HG03097 (cell line): ENCODE data around the gene WDR55.
"Not testable (repeated sequence)": the region's sequence is repeated elsewhere in the genome, so short reads cannot be mapped to it uniquely, and the experiment has no call there.

ENCODE experiments used
- ATAC-seq: cut with Tn5 transposase; IDR thresholded peaks from one replicate; pipeline ENCODE4 v1.9.1; 2021; ENCODE audit not compliant: unreplicated experiment, low FRiP score

The WDR55 gene

GRCh38 chr5:140642718-140643117 lies 22.0 kb upstream of the WDR55 start:
- no peak for ATAC-seq

- peak; percentile 10 for ATAC-seq
Observed at GRCh38 chr5:140647042-140647419, 17.7 kb upstream of the WDR55 start.

DNA sequence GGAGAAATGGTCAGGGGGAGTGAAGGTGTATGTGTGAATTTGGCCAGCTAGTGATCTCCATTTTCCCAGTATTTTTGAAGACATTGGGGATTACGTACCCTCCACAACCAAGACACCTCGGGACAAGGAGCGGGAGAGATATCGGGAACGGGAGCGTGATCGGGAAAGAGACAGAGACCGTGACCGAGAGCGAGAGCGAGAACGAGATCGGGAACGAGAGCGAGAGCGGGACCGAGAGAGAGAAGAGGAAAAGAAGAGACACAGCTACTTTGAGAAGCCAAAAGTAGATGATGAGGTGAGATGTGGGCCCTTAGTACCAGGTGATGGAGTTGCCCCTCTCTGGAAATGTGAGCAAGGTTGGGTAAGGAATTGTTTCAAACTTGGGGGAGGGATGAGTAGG lies 5.8 kb upstream of the WDR55 start:
- no peak for ATAC-seq

GRCh38 chr5:140660371-140660770 lies 4.3 kb upstream of the WDR55 start:
- ATAC-seq, result not testable (repeated sequence)

DNA sequence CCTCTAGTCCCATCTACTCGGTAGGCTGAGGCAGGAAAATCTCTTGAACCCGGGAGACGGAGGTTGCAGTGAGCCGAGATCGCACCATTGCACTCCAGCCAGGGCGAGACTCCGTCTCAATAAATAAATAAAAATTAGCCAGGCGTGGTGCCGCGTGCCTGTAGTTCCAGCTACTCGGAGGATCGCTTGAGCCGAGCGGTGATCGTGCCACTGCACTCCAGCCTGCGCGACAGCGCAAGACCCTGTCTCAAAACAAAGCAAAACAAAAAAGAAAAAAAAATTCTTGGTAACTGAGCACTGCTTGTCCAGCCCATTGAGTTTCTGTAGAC lies 710 bp upstream of the WDR55 start:
- no peak for ATAC-seq

- ATAC-seq, result not testable (repeated sequence)
Observed at GRCh38 chr5:140671035-140671434, 6.3 kb downstream of the WDR55 start.

DNA sequence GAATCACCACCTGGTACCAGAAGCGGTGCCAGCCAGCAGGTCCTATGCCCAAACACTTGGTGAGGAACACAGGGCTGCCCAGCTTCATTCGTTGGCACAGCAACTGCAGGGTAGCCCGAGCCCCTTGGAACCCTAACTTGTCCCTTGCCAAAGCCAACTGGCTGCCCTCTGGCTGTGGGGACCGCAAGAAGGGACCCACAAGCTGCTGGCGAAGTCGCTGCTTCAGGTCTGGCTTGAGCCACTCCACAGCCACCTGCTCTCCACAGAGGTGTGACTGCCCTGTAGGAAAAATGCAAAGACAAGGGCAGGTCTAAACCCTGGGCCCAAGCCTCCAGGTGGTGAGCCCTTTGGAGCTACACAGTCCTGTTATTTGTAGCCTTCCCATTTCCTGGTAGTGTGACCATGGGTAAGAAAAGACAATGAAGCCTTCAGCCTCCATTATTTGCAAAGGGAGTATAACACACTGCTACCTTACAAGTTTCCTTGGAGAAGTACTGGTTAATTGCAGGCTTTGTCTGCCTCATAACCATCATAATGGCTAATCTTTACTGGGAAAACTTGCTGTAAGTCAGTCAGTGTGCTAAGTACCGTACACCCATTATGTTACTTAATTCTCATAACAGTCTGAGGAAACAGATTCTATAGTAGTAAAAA lies 6.9 kb downstream of the WDR55 start:
- no peak for ATAC-seq

DNA sequence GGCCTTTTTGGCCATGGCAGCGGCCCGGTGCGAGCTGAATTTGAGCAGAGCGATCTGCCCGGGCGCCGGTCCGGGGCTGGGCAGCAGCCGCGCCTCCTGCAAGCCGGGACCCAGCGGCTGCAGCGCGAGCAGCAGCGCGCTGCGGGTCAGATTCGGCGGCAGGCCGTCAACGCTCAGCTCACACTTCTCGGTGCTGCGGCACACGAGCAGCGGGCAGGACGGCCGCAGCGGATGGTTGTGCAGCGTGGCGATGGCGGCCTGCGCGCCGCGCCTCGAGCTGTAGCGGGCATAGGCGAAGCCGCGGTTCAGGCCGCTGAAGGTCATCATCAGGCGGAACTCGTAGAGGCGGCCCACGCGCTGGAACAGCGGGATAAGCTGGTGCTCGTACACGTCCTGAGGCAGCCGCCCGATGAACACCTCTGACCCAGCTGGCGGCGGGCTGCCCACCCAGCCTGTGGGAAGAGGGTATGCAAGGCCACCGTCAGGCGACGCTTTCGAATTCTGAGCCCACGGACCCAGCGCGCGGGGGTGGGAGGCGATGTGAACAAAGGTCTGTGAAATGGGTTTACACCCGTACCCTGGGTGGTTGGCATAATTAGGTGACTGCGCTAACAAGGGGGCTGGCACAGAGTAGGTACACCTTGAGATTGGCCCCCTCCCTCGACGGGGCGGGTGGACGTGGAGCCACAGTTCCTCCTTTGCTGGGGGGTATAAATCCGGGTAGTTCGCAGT lies 7.9 kb downstream of the WDR55 start:
- no peak for ATAC-seq

DNA sequence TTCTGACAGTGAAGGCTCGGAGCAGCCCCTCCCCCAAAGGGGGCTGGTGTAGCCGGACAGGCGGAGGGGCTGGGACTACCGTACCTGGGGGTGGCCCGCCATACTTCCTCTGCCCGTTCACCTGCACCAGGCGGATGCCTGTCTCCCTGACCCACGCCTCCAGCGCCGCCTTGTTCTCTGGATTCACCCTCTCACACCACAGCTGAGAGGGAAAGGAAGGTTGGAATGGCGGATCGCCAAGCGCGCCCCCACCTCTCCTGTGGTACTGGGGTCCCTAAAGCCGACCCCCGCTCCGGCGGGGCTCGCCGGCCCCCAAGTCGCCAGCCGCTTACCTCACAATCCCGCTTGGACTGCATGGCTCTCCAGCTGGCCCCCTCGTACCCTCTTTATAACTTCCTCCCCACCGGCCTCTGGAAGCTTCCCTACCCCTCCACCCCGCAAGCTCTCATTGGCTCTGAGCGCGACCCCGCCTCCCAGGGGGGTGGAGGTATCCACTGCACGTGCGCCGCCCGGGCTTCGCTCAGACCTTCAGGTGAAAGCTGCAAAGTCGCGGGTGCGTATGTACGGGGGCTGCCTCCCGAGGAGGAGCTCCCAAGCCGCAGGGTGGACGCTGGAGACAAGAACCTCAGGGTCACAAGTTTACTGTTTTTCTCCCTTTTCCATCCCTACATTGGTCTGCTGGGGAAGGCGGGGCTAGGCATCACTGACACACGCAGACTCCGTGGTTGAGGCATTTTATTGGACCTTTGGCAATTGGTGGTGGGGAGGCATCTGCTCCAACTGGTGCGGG lies 8.7 kb downstream of the WDR55 start, which contains the start of gene DND1:
Gene DND1, minus strand, starts transcription at position 390 of the 790 bp plus-strand sequence. Its CDS starts 34 bp downstream, at position 356.
- ATAC-seq, result no peak

- no peak for ATAC-seq
Observed at GRCh38 chr5:140674211-140674610, 9.5 kb downstream of the WDR55 start.

- no peak for ATAC-seq
Observed at GRCh38 chr5:140674629-140675028, 9.9 kb downstream of the WDR55 start.

- no peak for ATAC-seq
Observed at GRCh38 chr5:140677947-140678346, 13.2 kb downstream of the WDR55 start.

DNA sequence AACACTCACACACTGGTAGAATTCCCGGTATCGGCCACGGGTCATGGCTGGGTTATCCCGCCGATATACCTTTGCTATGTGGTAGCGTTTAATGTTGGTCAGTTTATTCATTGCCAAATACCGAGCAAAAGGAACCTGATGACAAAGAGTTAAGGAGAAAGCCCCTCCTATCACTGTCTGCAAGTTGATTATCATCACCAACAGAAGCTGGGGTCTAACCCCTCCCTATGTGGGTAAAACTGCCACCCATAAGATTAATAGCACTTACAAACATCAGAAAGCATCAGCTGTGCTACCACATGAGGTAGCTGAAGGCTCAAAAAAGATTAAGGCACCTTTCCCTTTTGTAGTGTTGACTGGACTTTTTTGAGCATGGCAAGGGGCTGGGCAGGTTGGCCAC lies 14.3 kb downstream of the WDR55 start:
- ATAC-seq, result no peak

GRCh38 chr5:140690376-140690932 lies 25.8 kb downstream of the WDR55 start:
- ATAC-seq, result no peak

- ATAC-seq, result peak; percentile 93
Observed at GRCh38 chr5:140690941-140691924, 26.5 kb downstream of the WDR55 start, which contains the start of the genes HARS1 and HARS2. Gene HARS1, minus strand, starts transcription at chr5:140691370. Its CDS starts 66 bp downstream, at chr5:140691304. Gene HARS2, plus strand, starts transcription at chr5:140691455. Its CDS starts 194 bp downstream, at chr5:140691649.

DNA sequence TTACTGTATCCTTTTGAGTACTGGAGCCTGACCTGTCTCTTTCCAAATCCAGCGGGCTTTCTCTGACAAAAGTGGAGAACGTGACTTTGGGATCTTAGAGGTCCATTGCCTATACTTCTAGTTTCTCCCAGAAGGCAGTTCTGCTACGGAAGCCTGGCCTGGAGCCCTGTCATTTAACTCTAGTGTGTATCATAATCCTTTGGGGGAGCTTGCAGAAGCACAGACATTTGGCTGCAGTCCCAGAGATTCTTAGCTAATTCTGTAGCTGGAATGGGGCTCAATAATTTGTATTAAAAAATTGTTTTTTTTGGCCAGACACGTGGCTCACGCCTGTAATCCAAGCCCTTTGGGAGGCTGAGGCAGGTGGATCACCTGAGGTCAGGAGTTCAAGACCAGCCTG lies 29.6 kb downstream of the WDR55 start:
- ATAC-seq, result no peak

- ATAC-seq, result no peak
Observed at GRCh38 chr5:140696891-140697492, 32.3 kb downstream of the WDR55 start.

GRCh38 chr5:140700177-140701144 lies 35.8 kb downstream of the WDR55 start, which contains the start of gene ZMAT2:
Gene ZMAT2, plus strand, starts transcription at chr5:140700447. Its CDS starts 14 bp downstream, at chr5:140700461.
- peak; percentile 81 for ATAC-seq
